HTR-8/SVneo (cell line): ENCODE results near the gene EGR2.

Experiments used
- DNase-seq: peaks from one replicate; pipeline ENCODE4 v3.0.0; 2011; ENCODE audit warnings: low spot score, mixed read lengths; ENCODE audit not compliant: insufficient read length
- FAIRE-seq: peaks from 2 replicates; lab custom pipeline; 2011; peaks lifted over from hg19 to GRCh38; lab: Jason Lieb, UNC

Gene EGR2

GRCh38 chr10:62816331-62817120 lies at the start of gene EGR2:
Gene EGR2, minus strand, starts transcription at chr10:62816366. Its CDS starts 337 bp downstream, at chr10:62816029.
- DNase-seq: peak; percentile 88
- peak; percentile 85 for FAIRE-seq

- FAIRE-seq (no peak), DNase-seq (no peak)
These were observed 46.3 kb upstream of the EGR2 start for GRCh38 chr10:62862447-62862846.

GRCh38 chr10:62861507-62861906 lies 45.3 kb upstream of the EGR2 start:
- DNase-seq (no peak), FAIRE-seq (no peak)

- DNase-seq: no peak
- no peak for FAIRE-seq
These were observed 44.8 kb upstream of the EGR2 start for GRCh38 chr10:62860946-62861345.

- DNase-seq (no peak), FAIRE-seq (no peak)
These were observed 42.2 kb upstream of the EGR2 start for GRCh38 chr10:62858364-62858763.

GRCh38 chr10:62856021-62856420 lies 39.9 kb upstream of the EGR2 start:
- FAIRE-seq (no peak), DNase-seq (no peak)

GRCh38 chr10:62853710-62854109 lies 37.5 kb upstream of the EGR2 start:
- DNase-seq: no peak
- FAIRE-seq: no peak

GRCh38 chr10:62852961-62853702 lies 37.0 kb upstream of the EGR2 start:
- DNase-seq: no peak
- no peak for FAIRE-seq

- FAIRE-seq (no peak), DNase-seq (no peak)
These were observed 35.3 kb upstream of the EGR2 start for GRCh38 chr10:62851442-62851841.

- FAIRE-seq: no peak
- no peak for DNase-seq
These were observed 34.5 kb upstream of the EGR2 start for GRCh38 chr10:62850646-62851045.

GRCh38 chr10:62847433-62847832 lies 31.3 kb upstream of the EGR2 start:
- no peak for DNase-seq
- no peak for FAIRE-seq

- no peak for FAIRE-seq
- no peak for DNase-seq
These were observed 28.3 kb upstream of the EGR2 start for GRCh38 chr10:62844280-62845011.

- no peak for FAIRE-seq
- DNase-seq: no peak
These were observed 27.4 kb upstream of the EGR2 start for GRCh38 chr10:62843600-62843999.

GRCh38 chr10:62842983-62843382 lies 26.8 kb upstream of the EGR2 start:
- FAIRE-seq (no peak), DNase-seq (no peak)

GRCh38 chr10:62839590-62839989 lies 23.4 kb upstream of the EGR2 start:
- FAIRE-seq (no peak), DNase-seq (no peak)

GRCh38 chr10:62831346-62831745 lies 15.2 kb upstream of the EGR2 start:
- DNase-seq: no peak
- no peak for FAIRE-seq

- DNase-seq: no peak
- FAIRE-seq: no peak
These were observed 14.5 kb upstream of the EGR2 start for GRCh38 chr10:62830679-62831078.

- no peak for DNase-seq
- no peak for FAIRE-seq
These were observed 13.5 kb upstream of the EGR2 start for GRCh38 chr10:62829622-62830021.

- FAIRE-seq: no peak
- DNase-seq: no peak
These were observed 10.1 kb upstream of the EGR2 start for GRCh38 chr10:62826273-62826672.

GRCh38 chr10:62820586-62820985 lies 4.4 kb upstream of the EGR2 start:
- no peak for FAIRE-seq
- no peak for DNase-seq
